Measurements from ENCODE around the gene COLEC11.
A peak's percentile ranks its signal among the peaks of the same experiment; 100 is the strongest.

COLEC11 gene

GRCh38 chr2:3650140-3650920 lies 55.4 kb downstream of the COLEC11 start:
- DNase-seq (no peak), ATAC-seq (ENCODE audit: insufficient read depth, low read depth) (no peak)
- Histone ChIP-seq H4K20me1 (ENCODE audit: insufficient read depth, low read length) (peaks cover 4% of the 10 kb centered on the region; the same call in 1 of the 2 replicates), H3K79me2 (ENCODE audit: insufficient read depth, low read length) (no peaks in the 10 kb centered on the region), H2AFZ (ENCODE audit: low read depth, low read length) (no peak overlapping the region), H3K27me3 (ENCODE audit: insufficient read depth, low read length, poor library complexity) (peaks cover 5% of the 10 kb centered on the region), H3K36me3 (ENCODE audit: insufficient read depth, low read length) (no peaks in the 10 kb centered on the region), H3K4me3 (ENCODE audit: low read depth in 1 of 2, low read length in 2 of 2) (no peak overlapping the region), H3K27ac (ENCODE audit: low read length) (no peak overlapping the region), H3K9ac (ENCODE audit: low read depth, low read length) (no peak overlapping the region), H3K4me1 (ENCODE audit: insufficient read depth, low read length) (peaks cover 16% of the 10 kb centered on the region), H3K9me3 (ENCODE audit: insufficient read depth, low read length, severe bottlenecking) (no peaks in the 10 kb centered on the region), H3K4me2 (ENCODE audit: insufficient read depth, low read length) (peak overlapping the region; percentile 31; the same call in 1 of the 2 replicates)
- no peak for TF ChIP-seq EZH2 (IDR thresholded peaks at IDR 0.05; ENCODE audit: borderline replicate concordance, low read depth, low read length, severe bottlenecking)
- TF ChIP-seq CTCF (IDR thresholded peaks at IDR 0.05; ENCODE audit: borderline replicate concordance, extremely low read depth, low read length, poor library complexity, severe bottlenecking), result no peak

- peak overlapping the region; percentile 32; the same call in 1 of the 2 replicates for H3K4me2 ChIP-seq (ENCODE audit: insufficient read depth, low read length)
- no peak overlapping the region for H3K9ac ChIP-seq (ENCODE audit: low read depth, low read length)
- H3K4me3 ChIP-seq (ENCODE audit: low read depth in 1 of 2, low read length in 2 of 2), result no peak overlapping the region; a peak in 1 of 4 replicates
These were observed 57.1 kb downstream of the COLEC11 start for GRCh38 chr2:3651691-3652648.

GRCh38 chr2:3652896-3653625 lies 58.1 kb downstream of the COLEC11 start:
- Histone ChIP-seq H3K79me2 (ENCODE audit: insufficient read depth, low read length) (no peaks in the 10 kb centered on the region), H3K27ac (ENCODE audit: low read length) (no peak overlapping the region), H3K4me2 (ENCODE audit: insufficient read depth, low read length) (no peak overlapping the region), H4K20me1 (ENCODE audit: insufficient read depth, low read length) (peaks cover 4% of the 10 kb centered on the region; the same call in 1 of the 2 replicates), H3K4me3 (ENCODE audit: low read depth in 1 of 2, low read length in 2 of 2) (no peak overlapping the region), H2AFZ (ENCODE audit: low read depth, low read length) (no peak overlapping the region), H3K27me3 (ENCODE audit: insufficient read depth, low read length, poor library complexity) (no peaks in the 10 kb centered on the region), H3K36me3 (ENCODE audit: insufficient read depth, low read length) (no peaks in the 10 kb centered on the region), H3K9me3 (ENCODE audit: insufficient read depth, low read length, severe bottlenecking) (no peaks in the 10 kb centered on the region), H3K4me1 (ENCODE audit: insufficient read depth, low read length) (peaks cover 16% of the 10 kb centered on the region), H3K9ac (ENCODE audit: low read depth, low read length) (no peak overlapping the region)
- TF ChIP-seq CTCF (IDR thresholded peaks at IDR 0.05; ENCODE audit: borderline replicate concordance, extremely low read depth, low read length, poor library complexity, severe bottlenecking) (no peak), EZH2 (IDR thresholded peaks at IDR 0.05; ENCODE audit: borderline replicate concordance, low read depth, low read length, severe bottlenecking) (no peak)
- DNase-seq, result no peak
- no peak for ATAC-seq (ENCODE audit: insufficient read depth, low read depth)

More at GRCh38 chr2:3651691-3652648, 57.1 kb downstream of the COLEC11 start:
- H3K79me2 ChIP-seq (ENCODE audit: insufficient read depth, low read length), result no peaks in the 10 kb centered on the region
- no peak overlapping the region for H3K27ac ChIP-seq (ENCODE audit: low read length)
- H3K9me3 ChIP-seq (ENCODE audit: insufficient read depth, low read length, severe bottlenecking), result no peaks in the 10 kb centered on the region
- peak overlapping the region; percentile 54; the same call in 1 of the 2 replicates for H2AFZ ChIP-seq (ENCODE audit: low read depth, low read length)
- H3K4me1 ChIP-seq (ENCODE audit: insufficient read depth, low read length), result peaks cover 16% of the 10 kb centered on the region
- peaks cover 4% of the 10 kb centered on the region; the same call in 1 of the 2 replicates for H4K20me1 ChIP-seq (ENCODE audit: insufficient read depth, low read length)
- peak; percentile 79 for ATAC-seq (ENCODE audit: insufficient read depth, low read depth)
- peak; percentile 73 for DNase-seq
- no peaks in the 10 kb centered on the region for H3K27me3 ChIP-seq (ENCODE audit: insufficient read depth, low read length, poor library complexity)
- no peak for TF ChIP-seq CTCF (IDR thresholded peaks at IDR 0.05; ENCODE audit: borderline replicate concordance, extremely low read depth, low read length, poor library complexity, severe bottlenecking)
- TF ChIP-seq EZH2 (IDR thresholded peaks at IDR 0.05; ENCODE audit: borderline replicate concordance, low read depth, low read length, severe bottlenecking), result no peak
- no peaks in the 10 kb centered on the region for H3K36me3 ChIP-seq (ENCODE audit: insufficient read depth, low read length)

All from DND-41 (cell line).